Fibroblast of peridontal ligament (primary cell): Measurements from ENCODE around the gene ITGB3BP.

Experiments used
- DNase-seq: peaks from one replicate; pipeline ENCODE4 v3.0.0-alpha.2; 2010; ENCODE audit errors: extremely low read depth

ITGB3BP gene

GRCh38 chr1:63418101-63418500 is 104.9 kb downstream of the ITGB3BP start:
- DNase-seq, result no peak

- DNase-seq, result no peak
Observed at GRCh38 chr1:63414691-63415365, 108.2 kb downstream of the ITGB3BP start.

- no peak for DNase-seq
Observed at GRCh38 chr1:63413394-63413793, 109.6 kb downstream of the ITGB3BP start.

- peak; percentile 91 for DNase-seq
Observed at GRCh38 chr1:63411066-63411465, 112.0 kb downstream of the ITGB3BP start.

- peak; percentile 90 for DNase-seq
Observed at GRCh38 chr1:63408331-63408730, 114.7 kb downstream of the ITGB3BP start.

GRCh38 chr1:63407002-63407401 is 116.0 kb downstream of the ITGB3BP start:
- DNase-seq, result no peak

- no peak for DNase-seq
Observed at GRCh38 chr1:63405987-63406386, 117.0 kb downstream of the ITGB3BP start.

- no peak for DNase-seq
Observed at GRCh38 chr1:63405021-63405420, 118.0 kb downstream of the ITGB3BP start.

GRCh38 chr1:63403386-63403785 is 119.6 kb downstream of the ITGB3BP start:
- DNase-seq, result no peak

GRCh38 chr1:63401945-63402344 is 121.1 kb downstream of the ITGB3BP start:
- no peak for DNase-seq
